OCI-LY1 (cell line): ENCODE measurements around the gene FAM200C.

ENCODE experiments used
- H2AFZ ChIP-seq: fragments of 200-600 bp; sonication (generic), shearing (Covaris generic); 2 replicates; pipeline ENCODE4 v1.6.0; 2014; ENCODE audit warnings: antibody characterized with exemption, mild to moderate bottlenecking, low read length
- H3F3A ChIP-seq: fragments of 200-600 bp; sonication (generic), shearing (Covaris generic); 2 replicates; pipeline ENCODE4 v1.6.0; 2014; ENCODE audit warnings: mild to moderate bottlenecking, antibody characterized with exemption, low read length, moderate library complexity; ENCODE audit not compliant: insufficient read depth
- H3K27ac ChIP-seq: fragments of 200-600 bp; sonication (generic); 2 replicates; pipeline ENCODE4 v1.5.1; 2014; ENCODE audit warnings: low read length, mixed run types, mild to moderate bottlenecking, low read depth; ENCODE audit not compliant: poor library complexity, severe bottlenecking
- H3K27me3 ChIP-seq: fragments of 200-600 bp; sonication (generic); 2 replicates; pipeline ENCODE4 v1.6.0; 2014; ENCODE audit warnings: antibody characterized with exemption, mild to moderate bottlenecking, low read length, moderate library complexity; ENCODE audit not compliant: insufficient read depth
- H3K36me3 ChIP-seq: fragments of 200-600 bp; sonication (generic); 2 replicates; pipeline ENCODE4 v1.6.1; 2014; ENCODE audit warnings: mild to moderate bottlenecking, antibody characterized with exemption, low read length, moderate library complexity, mixed read lengths; ENCODE audit not compliant: insufficient read depth
- H3K4me1 ChIP-seq: fragments of 200-600 bp; sonication (generic); 2 replicates; pipeline ENCODE4 v1.5.1; 2014; ENCODE audit warnings: mild to moderate bottlenecking, low read length, moderate library complexity; ENCODE audit not compliant: insufficient read depth, severe bottlenecking
- H3K4me2 ChIP-seq: fragments of 200-600 bp; sonication (generic), shearing (Covaris generic); 2 replicates; pipeline ENCODE4 v1.6.1; 2014; ENCODE audit warnings: low read length
- H3K4me3 ChIP-seq: fragments of 200-600 bp; sonication (generic); 2 replicates; pipeline ENCODE4 v1.5.1; 2014; ENCODE audit warnings: low read length, low read depth, mild to moderate bottlenecking, mixed read lengths; ENCODE audit not compliant: poor library complexity, severe bottlenecking
- H3K79me2 ChIP-seq: fragments of 200-600 bp; shearing (Covaris generic); 2 replicates; pipeline ENCODE4 v1.6.1; 2016; ENCODE audit warnings: mixed run types, low read length, mixed read lengths; ENCODE audit not compliant: insufficient read depth
- H3K9ac ChIP-seq: fragments of 200-600 bp; sonication (generic), shearing (Covaris generic); 2 replicates; pipeline ENCODE4 v1.6.1; 2014; ENCODE audit warnings: mild to moderate bottlenecking, low read length, mixed read lengths
- H3K9me2 ChIP-seq: fragments of 200-600 bp; sonication (generic), shearing (Covaris generic); 2 replicates; pipeline ENCODE4 v1.6.1; 2014; ENCODE audit warnings: low read depth, mild to moderate bottlenecking, low read length, mixed read lengths
- H3K9me3 ChIP-seq: fragments of 200-600 bp; shearing (Covaris generic); 2 replicates; pipeline ENCODE4 v1.6.1; 2014; ENCODE audit warnings: low read length, mixed read lengths
- H4K20me1 ChIP-seq: fragments of 200-600 bp; sonication (generic), shearing (Covaris generic); 2 replicates; pipeline ENCODE4 v1.6.0; 2016; ENCODE audit warnings: mild to moderate bottlenecking, low read length; ENCODE audit not compliant: insufficient read depth
- CTCF ChIP-seq: fragments of 200-600 bp; sonication (generic), shearing (Covaris generic); IDR thresholded peaks from 2 replicates; pipeline ENCODE4 v1.5.1; 2017; ENCODE audit warnings: mild to moderate bottlenecking, antibody characterized with exemption, low read length, moderate library complexity, mixed read lengths
- EZH2 ChIP-seq: fragments of 200-600 bp; sonication (generic), shearing (Covaris generic); IDR thresholded peaks from 2 replicates; pipeline ENCODE4 v1.8.0; 2017; ENCODE audit warnings: borderline replicate concordance, mixed run types, mild to moderate bottlenecking, antibody characterized with exemption, low read length, moderate library complexity, mixed read lengths

The FAM200C gene

GRCh38 chr5:160352308-160352707 lies 47.5 kb downstream of the FAM200C start:
- no peaks in the 10 kb centered on the region for H3K9me3 ChIP-seq
- H3K79me2 ChIP-seq: no peaks in the 10 kb centered on the region
- H4K20me1 ChIP-seq: no peaks in the 10 kb centered on the region
- no peak for TF ChIP-seq CTCF
- TF ChIP-seq EZH2: no peak
- H3F3A ChIP-seq: no peaks in the 10 kb centered on the region
- H3K27ac ChIP-seq: no peak overlapping the region
- no peaks in the 10 kb centered on the region for H3K36me3 ChIP-seq
- no peak overlapping the region for H3K4me2 ChIP-seq
- peaks cover 4% of the 10 kb centered on the region; the same call in 1 of the 2 replicates for H3K27me3 ChIP-seq
- H3K9me2 ChIP-seq: no peaks in the 10 kb centered on the region
- no peaks in the 10 kb centered on the region for H3K4me1 ChIP-seq
- H3K9ac ChIP-seq: no peak overlapping the region
- H2AFZ ChIP-seq: no peak overlapping the region
- H3K4me3 ChIP-seq: no peak overlapping the region

- Histone ChIP-seq H3K9ac (no peak overlapping the region), H3F3A (no peaks in the 10 kb centered on the region), H4K20me1 (no peaks in the 10 kb centered on the region), H3K9me3 (no peaks in the 10 kb centered on the region), H3K4me3 (no peak overlapping the region), H3K36me3 (no peaks in the 10 kb centered on the region), H2AFZ (no peak overlapping the region), H3K4me1 (no peaks in the 10 kb centered on the region), H3K27me3 (peaks cover 4% of the 10 kb centered on the region; the same call in 1 of the 2 replicates), H3K4me2 (no peak overlapping the region), H3K27ac (no peak overlapping the region), H3K9me2 (no peaks in the 10 kb centered on the region), H3K79me2 (no peaks in the 10 kb centered on the region)
- TF ChIP-seq CTCF: no peak
- TF ChIP-seq EZH2: no peak
Measured at GRCh38 chr5:160349935-160350303, 49.9 kb downstream of the FAM200C start.

- Histone ChIP-seq H3F3A (no peaks in the 10 kb centered on the region), H3K4me2 (no peak overlapping the region), H3K9me3 (no peaks in the 10 kb centered on the region), H3K79me2 (no peaks in the 10 kb centered on the region), H3K9me2 (no peaks in the 10 kb centered on the region), H3K4me3 (no peak overlapping the region), H4K20me1 (no peaks in the 10 kb centered on the region), H3K9ac (no peak overlapping the region), H2AFZ (no peak overlapping the region), H3K36me3 (no peaks in the 10 kb centered on the region), H3K27me3 (peaks cover 4% of the 10 kb centered on the region; the same call in 1 of the 2 replicates), H3K27ac (no peak overlapping the region), H3K4me1 (no peaks in the 10 kb centered on the region)
- TF ChIP-seq EZH2 (no peak), CTCF (no peak)
Measured at GRCh38 chr5:160349249-160349934, 50.5 kb downstream of the FAM200C start.
